Measurements from ENCODE around the gene CEMP1.
A peak's percentile ranks its signal among the peaks of the same experiment; 100 is the strongest.
"Not testable (repeated sequence)": the region's sequence is repeated elsewhere in the genome, so short reads cannot be mapped to it uniquely, and the experiment has no call there.

The CEMP1 gene

DNA sequence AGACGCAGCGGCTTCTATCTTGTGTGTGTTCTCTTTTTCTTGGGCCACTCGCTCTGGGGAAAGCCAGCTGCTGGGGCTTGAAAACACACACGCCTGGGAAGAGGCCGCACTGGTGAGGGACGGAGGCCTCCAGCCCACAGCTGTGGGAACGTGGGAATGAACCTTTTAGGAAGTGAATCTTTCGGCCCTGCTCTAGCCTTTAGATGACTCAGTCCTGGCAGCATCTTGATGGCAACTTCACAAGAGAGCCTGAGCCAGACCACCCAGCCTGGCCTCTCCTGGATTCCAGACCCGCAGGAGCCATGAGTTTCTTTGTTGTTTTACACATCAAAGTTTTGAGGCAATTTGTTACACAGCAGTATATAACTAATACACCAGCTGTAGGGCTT, 4.4 kb upstream of the CEMP1 start:
- no peak for DNase-seq

DNA sequence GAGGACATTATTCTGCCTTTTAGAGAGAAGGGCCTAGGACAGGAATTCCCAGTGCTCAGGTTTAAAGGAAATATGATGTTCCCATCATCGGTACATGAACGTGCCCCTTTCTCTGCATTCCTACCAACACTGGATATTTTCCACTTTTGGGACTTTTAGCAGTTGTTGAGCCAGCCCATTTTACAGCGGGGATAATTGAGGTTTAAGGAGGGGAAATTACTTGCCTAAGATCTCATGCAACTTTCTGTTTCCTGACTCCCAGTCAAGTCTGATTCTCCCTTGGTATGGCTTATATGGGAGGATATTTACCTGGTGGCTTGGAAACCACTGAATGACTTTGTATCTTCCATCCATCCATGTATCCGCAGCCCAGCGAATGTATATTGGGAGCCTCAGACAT, 3.1 kb upstream of the CEMP1 start:
- DNase-seq, result not testable (repeated sequence)

DNA sequence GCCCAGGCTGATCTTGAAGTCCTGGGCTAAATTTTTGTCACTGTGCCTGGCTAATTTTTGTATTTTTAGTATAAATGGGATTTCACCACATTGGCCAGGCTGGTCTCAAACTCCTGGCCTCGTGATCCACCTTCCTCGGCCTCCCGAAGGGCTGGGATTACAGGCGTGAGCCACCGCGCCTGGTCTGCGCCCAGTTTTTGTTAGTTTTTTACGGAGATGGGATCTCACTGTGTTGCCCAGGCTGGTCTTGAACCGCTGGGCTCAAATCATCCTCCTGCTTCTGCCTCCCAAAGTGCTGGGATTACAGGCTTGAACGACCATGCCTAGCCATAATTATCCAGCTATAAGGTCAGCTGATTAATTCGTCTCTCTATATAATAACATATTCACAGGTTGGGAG, 2.7 kb upstream of the CEMP1 start:
- DNase-seq, result no peak

- not testable (repeated sequence) for DNase-seq
These were observed 2.0 kb upstream of the CEMP1 start for GRCh38 chr16:2533142-2533755.

DNA sequence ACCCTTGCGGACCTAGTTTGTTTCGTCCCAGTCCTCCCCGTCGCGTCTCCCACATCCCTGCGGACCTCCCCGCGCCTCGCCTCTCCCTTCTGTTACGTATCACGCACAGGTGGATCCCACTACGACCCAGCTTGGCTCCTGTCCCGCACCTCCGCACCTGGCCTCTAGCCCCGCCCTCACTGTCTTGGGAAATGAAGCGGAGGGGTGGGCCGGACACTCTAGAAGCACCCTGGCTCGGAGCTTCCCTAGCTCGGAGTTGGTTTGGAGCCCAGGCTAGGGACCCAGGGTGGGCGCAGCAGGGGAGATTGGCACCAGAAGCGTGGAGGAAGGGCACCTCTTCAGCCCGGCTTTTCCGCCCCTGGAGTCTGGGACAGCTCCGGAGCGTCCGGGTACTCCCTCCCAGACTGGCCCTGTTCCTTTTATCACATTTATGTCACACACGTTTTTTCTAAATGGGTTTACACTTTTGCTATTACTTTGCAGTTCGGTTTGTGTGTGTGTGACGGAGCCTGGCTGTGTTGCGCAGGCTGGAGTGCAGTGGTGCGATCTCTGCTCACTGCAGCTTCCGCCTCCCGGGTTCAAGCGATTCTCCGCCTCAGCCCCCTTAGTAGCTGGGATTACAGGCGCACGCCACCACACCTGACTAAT, 1.4 kb upstream of the CEMP1 start:
- peak; percentile 43 for DNase-seq

DNA sequence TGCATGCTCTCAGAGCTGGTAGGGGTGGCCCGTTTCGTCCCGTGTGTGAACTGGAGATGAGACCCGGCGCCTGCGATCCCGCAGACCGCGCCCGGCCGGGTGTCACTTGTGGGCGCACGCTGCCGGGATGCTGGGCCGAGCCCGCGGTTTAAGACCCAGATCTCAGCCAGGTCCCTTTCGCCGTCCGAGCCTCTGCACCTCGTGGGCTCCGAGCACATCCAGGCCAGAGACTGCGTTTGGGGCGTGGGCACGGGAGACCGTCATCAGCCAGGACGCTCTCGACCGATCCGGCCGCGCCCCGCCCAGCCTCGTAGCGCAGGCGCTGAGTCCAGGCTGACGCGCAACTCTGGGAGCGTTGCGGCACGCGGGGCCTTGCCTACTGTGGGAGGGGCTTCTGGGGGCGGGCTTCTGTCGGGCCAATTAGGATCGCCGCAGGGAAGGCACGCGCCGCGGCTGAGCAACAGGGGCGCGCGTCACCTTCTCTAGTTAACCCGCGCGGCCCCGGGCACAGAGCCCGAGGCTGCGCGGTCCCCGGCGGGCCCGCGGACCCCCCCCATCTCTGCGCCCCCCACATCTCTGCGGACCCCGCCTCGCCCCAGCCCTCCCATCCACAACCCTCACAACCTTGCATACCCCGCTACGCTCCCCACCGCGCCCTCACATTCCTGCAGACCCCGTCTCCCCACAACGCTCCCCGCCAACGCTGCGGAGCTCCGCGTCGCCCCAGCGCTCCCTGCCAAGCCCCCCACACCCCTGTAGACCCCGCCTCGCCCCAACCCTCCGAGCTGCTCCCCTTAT, 687 bp upstream of the CEMP1 start:
- DNase-seq, result peak; percentile 86

DNA sequence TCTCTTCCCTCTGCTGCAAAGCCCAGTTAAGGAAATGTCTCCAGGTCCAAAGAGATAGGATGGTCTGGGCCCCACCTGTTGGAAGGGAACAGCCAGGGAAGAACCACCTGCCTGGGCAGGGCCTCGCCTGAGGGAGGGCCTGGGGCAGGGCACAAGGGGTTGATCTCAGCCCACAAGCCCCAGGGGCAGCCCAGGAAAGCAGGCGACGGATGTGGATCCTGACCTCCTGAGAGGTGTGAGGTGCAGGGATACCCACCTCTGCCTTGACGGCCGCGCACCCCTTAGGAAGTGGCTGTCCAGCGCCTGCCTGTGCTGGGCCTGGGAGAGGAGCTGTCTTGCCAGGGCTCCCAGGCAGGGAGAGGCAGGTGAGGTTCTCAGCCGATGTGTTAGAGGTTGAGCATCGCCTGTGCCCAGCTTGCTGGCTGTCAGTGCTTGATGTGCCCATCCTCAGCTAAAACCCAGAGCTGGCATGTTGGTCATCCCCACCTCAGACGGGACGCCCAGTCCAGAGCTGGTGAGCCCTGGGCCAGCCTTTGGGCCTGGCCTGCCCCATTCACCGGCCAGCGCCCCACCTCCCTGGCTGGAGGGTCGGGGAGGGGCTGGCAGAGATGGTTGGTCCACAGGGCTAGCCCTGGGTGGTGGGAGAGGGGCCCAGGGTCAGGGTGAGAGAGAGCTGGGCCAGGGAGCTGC, 434 bp downstream of the CEMP1 start:
- DNase-seq, result no peak

- no peak for DNase-seq
These were observed 1.1 kb downstream of the CEMP1 start for GRCh38 chr16:2529961-2530628.

- DNase-seq, result no peak
These were observed 1.9 kb downstream of the CEMP1 start for GRCh38 chr16:2529061-2529931.

DNA sequence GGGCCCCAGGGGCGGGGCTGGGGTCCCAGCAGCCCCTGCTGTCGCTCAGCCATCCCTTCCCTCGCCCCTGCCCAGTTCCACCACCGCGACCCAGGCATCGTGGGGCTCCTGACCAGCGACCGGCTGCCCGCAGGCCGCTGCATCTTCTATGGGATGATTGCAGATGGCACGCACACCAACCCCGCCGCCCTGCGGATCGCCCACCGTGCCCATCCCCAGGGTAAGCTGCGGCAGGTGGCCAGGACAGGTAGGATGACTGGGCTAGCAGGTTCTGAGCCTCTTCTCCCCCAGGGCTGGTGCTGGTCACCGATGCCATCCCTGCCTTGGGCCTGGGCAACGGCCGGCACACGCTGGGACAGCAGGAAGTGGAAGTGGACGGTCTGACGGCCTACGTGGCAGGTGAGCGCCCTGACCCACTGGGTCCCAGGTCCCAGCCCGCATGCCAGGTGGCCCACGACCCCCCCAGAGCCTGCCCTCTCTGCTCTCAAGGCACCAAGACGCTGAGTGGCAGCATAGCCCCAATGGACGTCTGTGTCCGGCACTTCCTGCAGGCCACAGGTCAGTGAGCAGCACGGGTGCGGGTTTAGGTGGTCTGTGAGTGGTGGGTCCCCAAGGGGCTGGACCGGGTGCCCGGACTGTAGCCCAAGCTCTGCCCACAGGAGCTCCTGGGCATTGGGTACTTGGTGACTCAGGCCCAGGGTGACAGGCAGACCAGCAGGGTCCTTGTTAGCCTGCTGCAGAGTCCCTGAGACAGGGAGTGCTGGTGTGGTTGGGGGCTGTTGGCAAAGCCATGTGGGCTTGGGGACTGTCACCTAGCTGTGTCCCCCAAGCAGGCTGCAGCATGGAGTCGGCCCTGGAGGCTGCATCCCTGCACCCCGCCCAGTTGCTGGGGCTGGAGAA, 2.8 kb downstream of the CEMP1 start:
- no peak for DNase-seq

GRCh38 chr16:2527784-2528100, 3.5 kb downstream of the CEMP1 start:
- DNase-seq, result no peak

DNA sequence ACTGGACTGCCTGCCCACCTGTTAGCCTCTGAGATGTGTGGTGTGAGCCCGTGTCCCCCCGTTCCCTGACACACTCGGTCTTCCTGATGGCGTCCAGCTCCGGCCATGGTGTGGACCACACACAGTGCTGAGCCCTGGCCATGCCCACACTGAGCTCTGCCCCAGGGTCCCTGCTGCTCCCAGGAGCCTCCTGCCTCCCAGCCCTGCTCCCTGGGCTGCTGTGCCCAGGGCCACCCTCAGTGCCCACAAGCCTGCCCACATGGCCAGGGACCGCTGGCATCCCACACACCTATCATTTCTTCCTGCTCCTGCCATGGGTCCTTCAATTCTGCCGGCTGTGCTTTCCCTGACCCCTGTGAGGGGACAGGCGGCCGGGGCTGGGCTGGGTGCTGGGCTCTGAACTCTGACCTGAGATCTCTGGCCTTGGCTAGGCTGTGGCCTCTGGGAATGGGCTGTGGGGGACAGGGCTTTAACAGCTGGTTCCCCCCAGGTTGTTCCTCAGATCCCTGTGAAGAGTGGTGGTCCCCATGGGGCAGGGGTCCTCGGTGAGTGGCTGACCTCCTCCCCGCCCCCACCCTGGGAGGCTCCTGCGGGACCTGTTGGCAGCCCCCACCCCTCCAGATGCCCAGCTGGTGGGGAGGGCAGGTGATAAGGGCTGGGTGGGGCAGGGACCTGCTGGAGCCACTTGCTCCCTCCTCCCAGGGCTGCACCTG, 4.0 kb downstream of the CEMP1 start:
- DNase-seq, result no peak

- DNase-seq, result no peak
These were observed 5.1 kb downstream of the CEMP1 start for GRCh38 chr16:2526135-2526534.

- DNase-seq, result no peak
These were observed 6.8 kb downstream of the CEMP1 start for GRCh38 chr16:2524339-2524938.

DNA sequence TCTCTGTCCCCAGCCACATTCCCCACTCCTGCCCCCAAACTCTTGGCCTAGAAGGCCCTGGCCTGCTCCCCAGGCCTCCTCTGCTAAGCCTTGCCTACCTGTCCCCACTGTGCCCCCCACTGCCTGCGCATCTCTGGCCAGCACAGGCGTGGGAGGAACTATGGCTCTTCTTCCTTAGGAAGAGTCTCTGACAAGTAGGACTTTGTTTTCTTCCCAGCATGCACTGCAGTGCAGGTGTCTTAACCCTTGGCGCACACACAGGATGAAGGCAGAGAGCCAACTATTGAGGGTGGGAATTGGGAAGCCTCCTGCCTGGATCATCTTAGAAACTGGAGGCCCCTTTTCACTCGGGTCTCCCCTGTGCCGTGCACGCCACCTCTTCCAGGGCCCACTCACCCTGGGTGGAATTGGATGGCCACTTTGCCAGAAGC, 7.4 kb downstream of the CEMP1 start:
- no peak for DNase-seq

- no peak for DNase-seq
These were observed 10.2 kb downstream of the CEMP1 start for GRCh38 chr16:2520784-2521531.

- DNase-seq, result peak; percentile 65
These were observed 11.0 kb downstream of the CEMP1 start, which contains the start of gene AMDHD2 for GRCh38 chr16:2520097-2520783. TSS of gene AMDHD2 (plus strand) at chr16:2520371. CDS start at chr16:2520459, 88 bp downstream.

DNA sequence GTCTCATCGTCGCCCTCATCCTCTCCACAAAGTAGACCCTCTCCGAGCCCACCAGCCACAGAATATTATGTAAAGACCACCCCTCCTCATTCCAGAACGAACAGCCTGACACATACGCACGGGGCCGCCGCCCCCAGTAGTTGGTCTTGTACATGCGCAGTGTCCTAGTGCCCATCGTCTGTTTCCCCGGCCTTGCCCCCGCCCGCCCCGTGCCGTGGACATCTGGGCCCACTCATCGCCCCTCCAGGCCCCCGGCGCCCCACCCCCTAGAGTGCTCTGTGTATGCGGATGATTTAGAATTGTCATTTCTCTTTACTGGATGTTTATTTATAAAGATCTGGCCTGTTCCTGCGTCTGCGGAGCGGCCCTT, 11.5 kb downstream of the CEMP1 start:
- no peak for DNase-seq
